ENCODE data around the gene SIGLECL1.

The SIGLECL1 gene

DNA sequence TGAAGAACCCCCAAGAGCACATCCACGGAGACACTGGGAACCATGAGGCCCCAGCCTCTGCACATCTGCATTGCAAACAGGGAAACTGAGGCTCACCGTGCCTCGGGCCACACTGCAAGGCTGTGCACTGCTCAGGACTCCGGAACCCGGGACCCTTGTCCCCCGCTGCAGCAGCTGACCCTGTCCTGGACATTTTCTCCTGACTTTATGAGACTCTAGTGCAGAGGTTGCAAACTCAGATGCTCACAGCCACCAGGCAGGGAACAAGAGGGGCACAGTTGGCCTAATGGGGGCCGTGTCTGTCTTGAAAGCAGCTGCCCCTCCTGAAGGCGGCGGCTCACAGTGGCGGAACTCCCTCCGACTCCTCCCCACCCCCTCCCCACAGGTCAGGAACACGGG, 44.1 kb downstream of the SIGLECL1 start:
- Histone ChIP-seq H3K4me3 (ENCODE audit: low read length, poor library complexity, severe bottlenecking) (no peak overlapping the region), H3K9ac (ENCODE audit: low read depth, low read length, poor library complexity, severe bottlenecking) (no peak overlapping the region), H3K79me2 (ENCODE audit: insufficient read depth, low read length) (no peaks in the 10 kb centered on the region), H3K4me2 (ENCODE audit: low read depth, low read length, poor library complexity, severe bottlenecking) (no peak overlapping the region), H3K36me3 (ENCODE audit: insufficient read depth, low read length) (no peaks in the 10 kb centered on the region), H4K20me1 (ENCODE audit: insufficient read depth, low read length, poor library complexity, severe bottlenecking) (no peaks in the 10 kb centered on the region), H3F3A (ENCODE audit: low read depth) (no peaks in the 10 kb centered on the region), H3K9me2 (replicated peaks; ENCODE audit: low read depth, low read length) (no peaks in the 10 kb centered on the region), H2AFZ (ENCODE audit: low read length) (no peak overlapping the region), H3K9me3 (ENCODE audit: insufficient read depth, low read depth, low read length) (no peaks in the 10 kb centered on the region), H3K4me1 (ENCODE audit: insufficient read depth, low read length, poor library complexity, severe bottlenecking) (no peaks in the 10 kb centered on the region), H3K27me3 (ENCODE audit: insufficient read depth, low read length, poor library complexity, severe bottlenecking) (no peaks in the 10 kb centered on the region)
- TF ChIP-seq, protein P1, sequence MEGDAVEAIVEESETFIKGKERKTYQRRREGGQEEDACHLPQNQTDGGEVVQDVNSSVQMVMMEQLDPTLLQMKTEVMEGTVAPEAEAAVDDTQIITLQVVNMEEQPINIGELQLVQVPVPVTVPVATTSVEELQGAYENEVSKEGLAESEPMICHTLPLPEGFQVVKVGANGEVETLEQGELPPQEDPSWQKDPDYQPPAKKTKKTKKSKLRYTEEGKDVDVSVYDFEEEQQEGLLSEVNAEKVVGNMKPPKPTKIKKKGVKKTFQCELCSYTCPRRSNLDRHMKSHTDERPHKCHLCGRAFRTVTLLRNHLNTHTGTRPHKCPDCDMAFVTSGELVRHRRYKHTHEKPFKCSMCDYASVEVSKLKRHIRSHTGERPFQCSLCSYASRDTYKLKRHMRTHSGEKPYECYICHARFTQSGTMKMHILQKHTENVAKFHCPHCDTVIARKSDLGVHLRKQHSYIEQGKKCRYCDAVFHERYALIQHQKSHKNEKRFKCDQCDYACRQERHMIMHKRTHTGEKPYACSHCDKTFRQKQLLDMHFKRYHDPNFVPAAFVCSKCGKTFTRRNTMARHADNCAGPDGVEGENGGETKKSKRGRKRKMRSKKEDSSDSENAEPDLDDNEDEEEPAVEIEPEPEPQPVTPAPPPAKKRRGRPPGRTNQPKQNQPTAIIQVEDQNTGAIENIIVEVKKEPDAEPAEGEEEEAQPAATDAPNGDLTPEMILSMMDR (conservative IDR thresholded peaks at IDR 0.05; ENCODE audit: low read length), result no peak
- TF ChIP-seq EZH2phosphoT487 (IDR thresholded peaks at IDR 0.05; ENCODE audit: borderline replicate concordance), result no peak

DNA sequence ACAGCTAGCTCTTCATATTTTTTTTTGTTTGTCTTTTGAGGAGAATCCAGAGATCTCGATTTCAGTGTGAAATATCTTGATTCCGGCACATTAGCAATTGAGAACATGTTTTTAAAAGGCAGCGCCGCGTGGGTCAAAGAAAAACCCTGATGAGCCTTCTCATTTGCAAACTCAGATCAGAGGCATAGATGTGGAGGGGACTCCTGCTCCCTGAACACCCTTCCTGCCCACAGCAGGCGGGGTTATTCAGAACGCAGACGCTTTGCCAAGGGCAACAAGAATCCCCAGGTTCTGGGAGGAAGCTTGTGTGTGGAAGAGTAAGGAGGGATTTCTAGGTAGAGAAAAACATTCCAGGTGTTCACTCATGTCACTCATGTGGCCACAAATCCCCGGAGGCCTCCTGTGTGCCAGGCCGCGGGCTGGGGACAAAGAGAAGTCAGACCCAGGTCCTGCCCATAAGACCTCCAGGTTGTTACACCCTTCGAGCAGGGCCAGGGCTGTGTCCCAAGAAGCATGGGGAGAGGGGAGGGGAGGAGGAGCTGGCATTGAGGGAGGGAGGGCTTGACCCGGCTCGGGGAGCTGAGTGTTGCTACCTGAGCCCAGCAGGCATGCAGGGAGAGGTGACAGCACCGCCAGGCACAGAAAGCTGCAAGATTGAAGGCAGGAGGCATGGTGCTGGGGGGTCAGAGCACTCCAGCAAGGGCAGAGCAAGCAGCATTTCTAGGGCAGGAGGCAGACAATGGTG, 44.7 kb downstream of the SIGLECL1 start:
- no peaks in the 10 kb centered on the region for H3K27me3 ChIP-seq (ENCODE audit: insufficient read depth, low read length, poor library complexity, severe bottlenecking)
- no peak for TF ChIP-seq EZH2phosphoT487 (IDR thresholded peaks at IDR 0.05; ENCODE audit: borderline replicate concordance)
- TF ChIP-seq, protein P1 (conservative IDR thresholded peaks at IDR 0.05; ENCODE audit: low read length), result no peak

GRCh38 chr19:51296336-51297093, 45.6 kb downstream of the SIGLECL1 start:
- no peaks in the 10 kb centered on the region for H3K27me3 ChIP-seq (ENCODE audit: insufficient read depth, low read length, poor library complexity, severe bottlenecking)
- no peak overlapping the region for H3K4me2 ChIP-seq (ENCODE audit: low read depth, low read length, poor library complexity, severe bottlenecking)
- H3K9me3 ChIP-seq (ENCODE audit: insufficient read depth, low read depth, low read length), result no peaks in the 10 kb centered on the region
- H3K4me1 ChIP-seq (ENCODE audit: insufficient read depth, low read length, poor library complexity, severe bottlenecking), result no peaks in the 10 kb centered on the region
- H4K20me1 ChIP-seq (ENCODE audit: insufficient read depth, low read length, poor library complexity, severe bottlenecking), result no peaks in the 10 kb centered on the region
- no peaks in the 10 kb centered on the region for H3K79me2 ChIP-seq (ENCODE audit: insufficient read depth, low read length)
- H2AFZ ChIP-seq (ENCODE audit: low read length), result no peak overlapping the region
- H3K9me2 ChIP-seq (replicated peaks; ENCODE audit: low read depth, low read length), result no peaks in the 10 kb centered on the region
- H3K4me3 ChIP-seq (ENCODE audit: low read length, poor library complexity, severe bottlenecking), result no peak overlapping the region
- no peaks in the 10 kb centered on the region for H3K36me3 ChIP-seq (ENCODE audit: insufficient read depth, low read length)
- no peak overlapping the region for H3K9ac ChIP-seq (ENCODE audit: low read depth, low read length, poor library complexity, severe bottlenecking)
- TF ChIP-seq EZH2phosphoT487 (IDR thresholded peaks at IDR 0.05; ENCODE audit: borderline replicate concordance), result no peak
- TF ChIP-seq, protein P1 (conservative IDR thresholded peaks at IDR 0.05; ENCODE audit: low read length), result peak; percentile 32
- H3F3A ChIP-seq (ENCODE audit: low read depth), result no peaks in the 10 kb centered on the region

More for the DNA sequence above, 44.7 kb downstream of the SIGLECL1 start:
- Histone ChIP-seq H3K36me3 (ENCODE audit: insufficient read depth, low read length) (no peaks in the 10 kb centered on the region), H4K20me1 (ENCODE audit: insufficient read depth, low read length, poor library complexity, severe bottlenecking) (no peaks in the 10 kb centered on the region), H2AFZ (ENCODE audit: low read length) (no peak overlapping the region), H3F3A (ENCODE audit: low read depth) (no peaks in the 10 kb centered on the region), H3K79me2 (ENCODE audit: insufficient read depth, low read length) (no peaks in the 10 kb centered on the region), H3K9me2 (replicated peaks; ENCODE audit: low read depth, low read length) (no peaks in the 10 kb centered on the region), H3K4me2 (ENCODE audit: low read depth, low read length, poor library complexity, severe bottlenecking) (no peak overlapping the region), H3K9ac (ENCODE audit: low read depth, low read length, poor library complexity, severe bottlenecking) (no peak overlapping the region), H3K4me3 (ENCODE audit: low read length, poor library complexity, severe bottlenecking) (no peak overlapping the region), H3K4me1 (ENCODE audit: insufficient read depth, low read length, poor library complexity, severe bottlenecking) (no peaks in the 10 kb centered on the region), H3K9me3 (ENCODE audit: insufficient read depth, low read depth, low read length) (no peaks in the 10 kb centered on the region)

Measured in Loucy (cell line).